Tibial nerve (tissue), 4 donors: ENCODE data around the gene METTL21A. TPM values are rescaled to one million over a fixed set of nuclear protein-coding genes. Genes with fewer than 3 reads are reported as not detected.

Experiments used
- DNase-seq, 2 donors: peaks; one replicate each; pipeline ENCODE4 v3.0.0-alpha.2; 2019; ENCODE audit warnings: low spot score in 2 of 2
- H3K27ac ChIP-seq, 4 donors: fragments of 200-600 bp; sonication (generic) in 3 of 4; one replicate each; pipeline ENCODE4 v1.5.1; 2017 to 2019; ENCODE audit warnings: mild to moderate bottlenecking in 1 of 4
- H3K27me3 ChIP-seq, 2 donors: fragments of 200-600 bp; sonication (generic) in 1 of 2; one replicate each; pipeline versions ENCODE4 v1.5.1 to v1.6.0; 2017 to 2019
- H3K36me3 ChIP-seq, 3 donors: fragments of 200-600 bp; sonication (generic); one replicate each; pipeline ENCODE4 v1.5.1; 2018 to 2019
- H3K4me1 ChIP-seq, 4 donors: fragments of 200-600 bp; sonication (generic) in 3 of 4; one replicate each; pipeline ENCODE4 v1.5.1; 2017 to 2019
- H3K4me3 ChIP-seq, 4 donors: fragments of 200-600 bp; sonication (generic) in 3 of 4; one replicate each; pipeline ENCODE4 v1.5.1; 2017 to 2019; ENCODE audit warnings: mild to moderate bottlenecking in 1 of 4, moderate library complexity in 1 of 4
- H3K9me3 ChIP-seq, 4 donors: fragments of 200-600 bp; sonication (generic) in 3 of 4; one replicate each; pipeline ENCODE4 v1.5.1; 2017 to 2019
- CTCF ChIP-seq, 5 experiments: fragments of 200-600 bp in 3 of 5; fragments of 450-650 bp in 2 of 5; sonication (generic) in 3 of 5; IDR thresholded peaks; one replicate each; pipeline ENCODE4 v1.5.1; 2016 to 2019; ENCODE audit warnings: antibody characterized with exemption in 5 of 5, mild to moderate bottlenecking in 3 of 5, moderate library complexity in 2 of 5
- EP300 ChIP-seq, 2 donors: sonication (generic); formaldehyde crosslinking; IDR thresholded peaks; one replicate each; pipeline ENCODE4 v1.6.1; 2017; ENCODE audit warnings: antibody characterized with exemption in 2 of 2, mild to moderate bottlenecking in 1 of 2
- POLR2A ChIP-seq, 2 donors: fragments of 450-650 bp; IDR thresholded peaks; one replicate each; pipeline ENCODE4 v1.6.1; 2017; ENCODE audit warnings: antibody characterized with exemption in 2 of 2, mild to moderate bottlenecking in 2 of 2, moderate library complexity in 2 of 2
- WGBS, 2 donors: methylation state at CpG; one replicate each; pipeline ENCODE4 v1.1.5; 2018; 5-methylcytosine and 5-hydroxymethylcytosine counted together
- total RNA-seq, 4 donors: library from RNA; depleted of rRNA; stranded (reverse); fragments of >200 nt; gene quantifications; one replicate each; pipeline ENCODE4 v1.1.0, GENCODE V29; 2016

Gene METTL21A
- total RNA-seq, 4 donors from 2014 or later: 5.9 to 21.3 (median 13.8) TPM

GRCh38 chr2:207624185-207625013 lies 795 bp downstream of the METTL21A start:
- H3K9me3 ChIP-seq: no peaks in the 10 kb centered on the region
- TF ChIP-seq POLR2A (IDR thresholded peaks at IDR 0.05) (peak in 1 of 2 donors; percentile 32), EP300 (IDR thresholded peaks at IDR 0.05) (peak; percentile 3 to 71), CTCF (IDR thresholded peaks at IDR 0.05) (no peak)
- WGBS, 2 donors: 0 to 1% methylated on average over 39 to 47 of the region's 47 CpGs
- DNase-seq: peak; percentile 35 to 50
- H3K36me3 ChIP-seq: peaks cover 0 to 3% (median 0%) of the 10 kb centered on the region in 3 donors
- peak overlapping the region; percentile 87 to 96 (median 92) for H3K27ac ChIP-seq
- H3K4me1 ChIP-seq: peaks cover 0 to 34% (median 14%) of the 10 kb centered on the region in 4 donors
- peak overlapping the region; percentile 76 to 99 (median 81) for H3K4me3 ChIP-seq
- no peaks in the 10 kb centered on the region for H3K27me3 ChIP-seq

GRCh38 chr2:207621501-207622039 lies 3.6 kb downstream of the METTL21A start:
- no peak overlapping the region for H3K4me3 ChIP-seq
- no peaks in the 10 kb centered on the region for H3K9me3 ChIP-seq
- no peak overlapping the region for H3K27ac ChIP-seq
- no peak for TF ChIP-seq POLR2A (IDR thresholded peaks at IDR 0.05)
- TF ChIP-seq EP300 (IDR thresholded peaks at IDR 0.05): no peak
- TF ChIP-seq CTCF (IDR thresholded peaks at IDR 0.05): no peak
- peaks cover 0 to 17% (median 0%) of the 10 kb centered on the region in 3 donors for H3K36me3 ChIP-seq
- H3K4me1 ChIP-seq: peaks cover 0 to 41% (median 14%) of the 10 kb centered on the region in 4 donors
- H3K27me3 ChIP-seq: no peaks in the 10 kb centered on the region
- no peak for DNase-seq
- WGBS, 2 donors: 79 to 81% methylated on average over 10 of the region's 10 CpGs

GRCh38 chr2:207619764-207620203 lies 5.4 kb downstream of the METTL21A start:
- Histone ChIP-seq H3K4me1 (peaks cover 0 to 34% (median 13%) of the 10 kb centered on the region in 4 donors), H3K36me3 (peaks cover 0 to 29% (median 0%) of the 10 kb centered on the region in 3 donors), H3K27me3 (no peaks in the 10 kb centered on the region), H3K4me3 (no peak overlapping the region), H3K27ac (peak overlapping the region in 1 of 4 donors; percentile 8), H3K9me3 (no peaks in the 10 kb centered on the region)
- DNase-seq: no peak
- 58 to 63% methylated on average over 4 of the region's 4 CpGs for WGBS, 2 donors
- TF ChIP-seq EP300 (IDR thresholded peaks at IDR 0.05) (peak in 1 of 2 donors; percentile 19), POLR2A (IDR thresholded peaks at IDR 0.05) (no peak), CTCF (IDR thresholded peaks at IDR 0.05) (no peak)

- Histone ChIP-seq H3K4me1 (peaks cover 0 to 15% (median 3%) of the 10 kb centered on the region in 4 donors), H3K9me3 (no peaks in the 10 kb centered on the region), H3K27ac (peak overlapping the region in 2 of 4 donors; percentile 59 to 69), H3K27me3 (no peaks in the 10 kb centered on the region), H3K36me3 (peaks cover 0 to 32% (median 0%) of the 10 kb centered on the region in 3 donors), H3K4me3 (no peak overlapping the region)
- 44 to 50% methylated on average over 6 of the region's 6 CpGs for WGBS, 2 donors
- no peak for DNase-seq
- TF ChIP-seq CTCF (IDR thresholded peaks at IDR 0.05) (no peak), POLR2A (IDR thresholded peaks at IDR 0.05) (no peak), EP300 (IDR thresholded peaks at IDR 0.05) (peak; percentile 28 to 68)
Observed at GRCh38 chr2:207617011-207617671, 8.1 kb downstream of the METTL21A start.
